Activated naive CD8-positive, alpha-beta T cell (primary cell): ENCODE results near the gene ASCC3.
A peak's percentile ranks its signal among the peaks of the same experiment; 100 is the strongest.

ENCODE experiments used
- H3K27ac Mint-ChIP-seq: one replicate; pipeline ENCODE4 v1.8.0; 2021; ENCODE audit warnings: mixed read lengths
- H3K27me3 Mint-ChIP-seq: one replicate; pipeline ENCODE4 v1.8.0; 2021; ENCODE audit warnings: mixed read lengths
- H3K36me3 Mint-ChIP-seq: one replicate; pipeline ENCODE4 v1.8.0; 2021; ENCODE audit warnings: mixed read lengths
- H3K4me1 Mint-ChIP-seq: one replicate; pipeline ENCODE4 v1.8.0; 2021; ENCODE audit warnings: low read depth, mixed read lengths
- H3K4me3 Mint-ChIP-seq: one replicate; pipeline ENCODE4 v1.8.0; 2021; ENCODE audit warnings: mild to moderate bottlenecking, mixed read lengths
- H3K9me3 Mint-ChIP-seq: one replicate; pipeline ENCODE4 v1.8.0; 2021; ENCODE audit warnings: low read depth, mixed read lengths

ASCC3 gene

GRCh38 chr6:100488244-100488643, 392.9 kb downstream of the ASCC3 start:
- Mint-ChIP-seq H3K9me3 (no peaks in the 10 kb centered on the region), H3K27ac (no peak overlapping the region), H3K27me3 (peaks cover 24% of the 10 kb centered on the region), H3K4me1 (no peaks in the 10 kb centered on the region), H3K4me3 (no peak overlapping the region), H3K36me3 (no peaks in the 10 kb centered on the region)

- no peaks in the 10 kb centered on the region for H3K36me3 Mint-ChIP-seq
- H3K4me3 Mint-ChIP-seq = no peak overlapping the region
- no peak overlapping the region for H3K27ac Mint-ChIP-seq
- peaks cover 26% of the 10 kb centered on the region for H3K27me3 Mint-ChIP-seq
- H3K4me1 Mint-ChIP-seq = no peaks in the 10 kb centered on the region
- no peaks in the 10 kb centered on the region for H3K9me3 Mint-ChIP-seq
Observed at GRCh38 chr6:100487638-100488037, 393.5 kb downstream of the ASCC3 start.

GRCh38 chr6:100485268-100485667, 395.9 kb downstream of the ASCC3 start:
- Mint-ChIP-seq H3K4me3 (no peak overlapping the region), H3K4me1 (no peaks in the 10 kb centered on the region), H3K36me3 (no peaks in the 10 kb centered on the region), H3K27ac (no peak overlapping the region), H3K27me3 (peaks cover 21% of the 10 kb centered on the region), H3K9me3 (no peaks in the 10 kb centered on the region)

- Mint-ChIP-seq H3K27ac (no peak overlapping the region), H3K27me3 (peaks cover 18% of the 10 kb centered on the region), H3K36me3 (no peaks in the 10 kb centered on the region), H3K9me3 (no peaks in the 10 kb centered on the region), H3K4me1 (no peaks in the 10 kb centered on the region), H3K4me3 (no peak overlapping the region)
Observed at GRCh38 chr6:100484474-100484873, 396.7 kb downstream of the ASCC3 start.

- Mint-ChIP-seq H3K36me3 (no peaks in the 10 kb centered on the region), H3K27ac (no peak overlapping the region), H3K4me1 (no peaks in the 10 kb centered on the region), H3K9me3 (no peaks in the 10 kb centered on the region), H3K4me3 (no peak overlapping the region), H3K27me3 (peaks cover 15% of the 10 kb centered on the region)
Observed at GRCh38 chr6:100482698-100483097, 398.4 kb downstream of the ASCC3 start.

GRCh38 chr6:100479179-100480035, 401.7 kb downstream of the ASCC3 start:
- Mint-ChIP-seq H3K4me1 (no peaks in the 10 kb centered on the region), H3K9me3 (no peaks in the 10 kb centered on the region), H3K27me3 (peaks cover 21% of the 10 kb centered on the region), H3K4me3 (no peak overlapping the region), H3K27ac (no peak overlapping the region), H3K36me3 (no peaks in the 10 kb centered on the region)

- no peak overlapping the region for H3K27ac Mint-ChIP-seq
- H3K4me1 Mint-ChIP-seq = no peaks in the 10 kb centered on the region
- H3K4me3 Mint-ChIP-seq = no peak overlapping the region
- H3K36me3 Mint-ChIP-seq = no peaks in the 10 kb centered on the region
- no peaks in the 10 kb centered on the region for H3K9me3 Mint-ChIP-seq
- H3K27me3 Mint-ChIP-seq = peaks cover 41% of the 10 kb centered on the region
Observed at GRCh38 chr6:100475554-100476320, 405.4 kb downstream of the ASCC3 start.

GRCh38 chr6:100473182-100473581, 407.9 kb downstream of the ASCC3 start:
- no peaks in the 10 kb centered on the region for H3K9me3 Mint-ChIP-seq
- H3K27ac Mint-ChIP-seq = no peak overlapping the region
- H3K4me1 Mint-ChIP-seq = no peaks in the 10 kb centered on the region
- H3K4me3 Mint-ChIP-seq = no peak overlapping the region
- peaks cover 1% of the 10 kb centered on the region for H3K36me3 Mint-ChIP-seq
- peaks cover 54% of the 10 kb centered on the region for H3K27me3 Mint-ChIP-seq

GRCh38 chr6:100472674-100473073, 408.5 kb downstream of the ASCC3 start:
- H3K36me3 Mint-ChIP-seq = peaks cover 5% of the 10 kb centered on the region
- peaks cover 4% of the 10 kb centered on the region for H3K4me1 Mint-ChIP-seq
- peaks cover 56% of the 10 kb centered on the region for H3K27me3 Mint-ChIP-seq
- no peak overlapping the region for H3K27ac Mint-ChIP-seq
- peaks cover 4% of the 10 kb centered on the region for H3K9me3 Mint-ChIP-seq
- no peak overlapping the region for H3K4me3 Mint-ChIP-seq

- Mint-ChIP-seq H3K27me3 (peaks cover 64% of the 10 kb centered on the region), H3K27ac (no peak overlapping the region), H3K4me1 (peaks cover 13% of the 10 kb centered on the region), H3K9me3 (peaks cover 10% of the 10 kb centered on the region), H3K4me3 (no peak overlapping the region), H3K36me3 (peaks cover 10% of the 10 kb centered on the region)
Observed at GRCh38 chr6:100470422-100471120, 410.6 kb downstream of the ASCC3 start.

GRCh38 chr6:100469101-100469859, 411.8 kb downstream of the ASCC3 start:
- Mint-ChIP-seq H3K36me3 (peaks cover 12% of the 10 kb centered on the region), H3K4me1 (peaks cover 16% of the 10 kb centered on the region)

GRCh38 chr6:100468016-100468622, 413.0 kb downstream of the ASCC3 start:
- H3K4me3 Mint-ChIP-seq = no peak overlapping the region

More at GRCh38 chr6:100469101-100469859, 411.8 kb downstream of the ASCC3 start:
- Mint-ChIP-seq H3K4me3 (no peak overlapping the region), H3K9me3 (peaks cover 10% of the 10 kb centered on the region), H3K27ac (no peak overlapping the region), H3K27me3 (peaks cover 60% of the 10 kb centered on the region)

GRCh38 chr6:100467129-100468015, 413.8 kb downstream of the ASCC3 start:
- Mint-ChIP-seq H3K4me3 (peak overlapping the region; percentile 23), H3K9me3 (peaks cover 11% of the 10 kb centered on the region), H3K27ac (no peak overlapping the region)

More at GRCh38 chr6:100468016-100468622, 413.0 kb downstream of the ASCC3 start:
- peaks cover 64% of the 10 kb centered on the region for H3K27me3 Mint-ChIP-seq
- H3K9me3 Mint-ChIP-seq = peaks cover 10% of the 10 kb centered on the region
- peaks cover 16% of the 10 kb centered on the region for H3K4me1 Mint-ChIP-seq
- peaks cover 12% of the 10 kb centered on the region for H3K36me3 Mint-ChIP-seq
- H3K27ac Mint-ChIP-seq = no peak overlapping the region

More at GRCh38 chr6:100467129-100468015, 413.8 kb downstream of the ASCC3 start:
- Mint-ChIP-seq H3K27me3 (peaks cover 66% of the 10 kb centered on the region), H3K36me3 (peaks cover 12% of the 10 kb centered on the region), H3K4me1 (peaks cover 17% of the 10 kb centered on the region)
